SK-N-SH (cell line): Measurements from ENCODE around the gene MED12. TPM values are rescaled to one million over a fixed set of nuclear protein-coding genes. Genes with fewer than 3 reads are reported as not detected.

Experiments used
- CTCF ChIA-PET: fragments of 300-600, 350-600 bp; formaldehyde crosslinking; extraction: SDS; loops from one replicate; lab custom pipeline; 2021; lab: Yijun Ruan, JAX
- POLR2A ChIA-PET: fragments of 350-600 bp; sonication (Branson Sonifier 250); formaldehyde crosslinking; extraction: SDS; loops from one replicate; lab custom pipeline; 2020; ENCODE audit warnings: antibody characterized with exemption, inconsistent platforms; lab: Yijun Ruan, JAX
- DNase-seq: peaks from one replicate; pipeline ENCODE4 v3.0.0; 2012
- H2AFZ ChIP-seq: fragments of 200-600 bp; sonication (generic); 2 replicates; pipeline ENCODE4 v1.8.1; 2016; ENCODE audit warnings: antibody characterized with exemption, mild to moderate bottlenecking, low read depth
- H3F3A ChIP-seq: fragments of 200-600 bp; sonication (generic); replicated peaks from 2 replicates; pipeline ENCODE3; 2016; ENCODE audit warnings: antibody characterized with exemption, mild to moderate bottlenecking; ENCODE audit not compliant: insufficient read depth
- H3K27ac ChIP-seq, 2 experiments: fragments of 200-500 bp in 1 of 2; fragments of 200-600 bp in 1 of 2; sonication (Bioruptor generic) in 1 of 2; sonication (generic), shearing (Covaris generic) in 1 of 2; 2 replicates each; pipeline versions ENCODE4 v1.5.1 to v1.6.1; 2014 to 2016; ENCODE audit warnings: low read depth in 2 of 2, inconsistent platforms in 1 of 2, low read length in 1 of 2, mild to moderate bottlenecking in 1 of 2, mixed read lengths in 1 of 2
- H3K27me3 ChIP-seq: fragments of 200-600 bp; sonication (generic), shearing (Covaris generic); 2 replicates; pipeline ENCODE4 v1.6.1; 2016; ENCODE audit warnings: mixed run types; ENCODE audit not compliant: insufficient read depth
- H3K36me3 ChIP-seq, 2 experiments: fragments of 200-500 bp in 1 of 2; fragments of 200-600 bp in 1 of 2; sonication (Bioruptor generic) in 1 of 2; sonication (generic) in 1 of 2; replicated peaks in 1 of 2; 2 replicates each; pipeline versions ENCODE3 to v1.5.1; 2014 to 2016; ENCODE audit warnings: low read length in 1 of 2, mild to moderate bottlenecking in 1 of 2; ENCODE audit not compliant: insufficient read depth in 2 of 2, control insufficient read depth in 1 of 2
- H3K4me1 ChIP-seq, 2 experiments: fragments of 200-500 bp in 1 of 2; fragments of 200-600 bp in 1 of 2; sonication (Bioruptor generic) in 1 of 2; sonication (generic), shearing (Covaris generic) in 1 of 2; 2 replicates each; pipeline versions ENCODE4 v1.5.1 to v1.6.1; 2014 to 2016; ENCODE audit warnings: low read depth in 1 of 2, low read length in 1 of 2, mixed run types in 1 of 2; ENCODE audit not compliant: insufficient read depth in 2 of 2, control insufficient read depth in 1 of 2
- H3K4me2 ChIP-seq: fragments of 200-600 bp; sonication (generic), shearing (Covaris generic); 2 replicates; pipeline ENCODE4 v1.6.1; 2017; ENCODE audit warnings: mixed run types
- H3K4me3 ChIP-seq, 2 experiments: fragments of 200-500 bp in 1 of 2; fragments of 200-600 bp in 1 of 2; sonication (Bioruptor generic) in 1 of 2; sonication (generic), shearing (Covaris generic) in 1 of 2; 2 replicates each; pipeline versions ENCODE4 v1.5.1 to v1.8.1; 2014 to 2016; ENCODE audit warnings: low read depth in 2 of 2, inconsistent platforms in 1 of 2, low read length in 1 of 2, mild to moderate bottlenecking in 1 of 2, mixed read lengths in 1 of 2, moderate library complexity in 1 of 2
- H3K79me2 ChIP-seq: fragments of 200-600 bp; sonication (generic); 2 replicates; pipeline ENCODE4 v1.8.1; 2017; ENCODE audit warnings: mild to moderate bottlenecking; ENCODE audit not compliant: insufficient read depth
- H3K9ac ChIP-seq: fragments of 200-600 bp; sonication (generic); 2 replicates; pipeline ENCODE4 v1.6.1; 2017; ENCODE audit warnings: mixed run types
- H3K9me2 ChIP-seq: fragments of 200-600 bp; sonication (generic); 2 replicates; pipeline ENCODE4 v1.6.1; 2017; ENCODE audit warnings: mixed run types
- H3K9me3 ChIP-seq: fragments of 200-600 bp; sonication (generic); 2 replicates; pipeline ENCODE4 v1.6.1; 2017; ENCODE audit warnings: mixed run types, mild to moderate bottlenecking, moderate library complexity
- H4K20me1 ChIP-seq: fragments of 200-600 bp; sonication (generic); 2 replicates; pipeline ENCODE4 v1.6.1; 2017; ENCODE audit warnings: mild to moderate bottlenecking, mixed run types; ENCODE audit not compliant: insufficient read depth
- CHD2 ChIP-seq: fragments of 150-350 bp; IDR thresholded peaks from 2 replicates; pipeline ENCODE4 v1.6.1; 2018; ENCODE audit warnings: low read length; ENCODE audit not compliant: partially characterized antibody
- EP300 ChIP-seq, 2 experiments: IDR thresholded peaks; 2 replicates each; pipeline versions ENCODE4 v1.4.0 to v1.6.1; 2012; ENCODE audit warnings: borderline replicate concordance in 1 of 2, low read depth in 1 of 2, low read length in 1 of 2
- EZH2phosphoT487 ChIP-seq: fragments of 200-600 bp; sonication (generic); IDR thresholded peaks from 2 replicates; pipeline ENCODE4 v1.6.1; 2017; ENCODE audit warnings: low read depth, mixed run types, mild to moderate bottlenecking, antibody characterized with exemption, moderate library complexity, borderline replicate concordance
- FOSL2 ChIP-seq: IDR thresholded peaks from 2 replicates; pipeline ENCODE4 v1.4.0; 2012; ENCODE audit warnings: low read depth, mild to moderate bottlenecking, moderate library complexity, borderline replicate concordance
- FOXM1 ChIP-seq: IDR thresholded peaks from 2 replicates; pipeline ENCODE4 v1.4.0; 2012; ENCODE audit warnings: low read depth, mild to moderate bottlenecking
- GATA2 ChIP-seq: sonication (generic); formaldehyde crosslinking; IDR thresholded peaks from 2 replicates; pipeline ENCODE4 v1.5.0; 2020; ENCODE audit warnings: mild to moderate bottlenecking, missing genetic modification reagents
- MEF2A ChIP-seq: IDR thresholded peaks from 2 replicates; pipeline ENCODE4 v1.4.0; 2012; ENCODE audit warnings: low read depth, borderline replicate concordance
- MXI1 ChIP-seq: IDR thresholded peaks from 2 replicates; pipeline ENCODE4 v1.6.1; 2012; ENCODE audit warnings: mild to moderate bottlenecking, low read depth, low read length, improper control_type of control experiment
- NFIC ChIP-seq: IDR thresholded peaks from 2 replicates; pipeline ENCODE4 v1.4.0; 2012; ENCODE audit warnings: borderline replicate concordance
- POLR2AphosphoS5 ChIP-seq: IDR thresholded peaks from 2 replicates; pipeline ENCODE4 v1.6.1; 2012; ENCODE audit warnings: low read depth, low read length
- RCOR1 ChIP-seq: fragments of 150-350 bp; IDR thresholded peaks from 2 replicates; pipeline ENCODE4 v1.6.1; 2017; ENCODE audit warnings: antibody characterized with exemption, low read length
- RFX5 ChIP-seq: IDR thresholded peaks from 2 replicates; pipeline ENCODE4 v1.6.1; 2012; ENCODE audit warnings: mild to moderate bottlenecking, improper control_type of control experiment, low read length
- SIN3A ChIP-seq: IDR thresholded peaks from 2 replicates; pipeline ENCODE4 v1.6.1; 2012; ENCODE audit warnings: low read depth, mild to moderate bottlenecking, low read length, moderate library complexity, borderline replicate concordance
- TAF1 ChIP-seq: IDR thresholded peaks from 2 replicates; pipeline ENCODE4 v1.6.1; 2012; ENCODE audit warnings: low read depth, mild to moderate bottlenecking, low read length, moderate library complexity, borderline replicate concordance
- TCF12 ChIP-seq: IDR thresholded peaks from 2 replicates; pipeline ENCODE4 v1.4.0; 2012
- ZBTB33 ChIP-seq: IDR thresholded peaks from 2 replicates; pipeline ENCODE4 v1.4.0; 2012; ENCODE audit warnings: low read depth, borderline replicate concordance
- WGBS: methylation state at CpG from one replicate; pipeline ENCODE4 v1.1.6; 2017; ENCODE audit warnings: low lambda C conversion rate; 5-methylcytosine and 5-hydroxymethylcytosine counted together
- polyA plus RNA-seq, 3 experiments: library from polyadenylated mRNA; depleted of rRNA; stranded (reverse); fragments of >200 nt; gene quantifications; 2 replicates each; pipeline ENCODE4 v1.2.3, GENCODE V29; 2012
- TF ChIP-seq, protein P1 (sequence below): IDR thresholded peaks from 2 replicates; pipeline ENCODE4 v1.4.0; 2012; ENCODE audit warnings: low read depth, borderline replicate concordance
- TF ChIP-seq, protein P2 (sequence below): IDR thresholded peaks from 2 replicates; pipeline ENCODE4; 2012
- TF ChIP-seq, protein P3 (sequence below): fragments of 150-350 bp; IDR thresholded peaks from 2 replicates; pipeline ENCODE4 v1.6.1; 2016; ENCODE audit warnings: mild to moderate bottlenecking, low read depth, low read length

The MED12 gene
- polyA plus RNA-seq, 1 of the 3 experiments (the other 2 are of a cell fraction): 18.5 TPM

DNA sequence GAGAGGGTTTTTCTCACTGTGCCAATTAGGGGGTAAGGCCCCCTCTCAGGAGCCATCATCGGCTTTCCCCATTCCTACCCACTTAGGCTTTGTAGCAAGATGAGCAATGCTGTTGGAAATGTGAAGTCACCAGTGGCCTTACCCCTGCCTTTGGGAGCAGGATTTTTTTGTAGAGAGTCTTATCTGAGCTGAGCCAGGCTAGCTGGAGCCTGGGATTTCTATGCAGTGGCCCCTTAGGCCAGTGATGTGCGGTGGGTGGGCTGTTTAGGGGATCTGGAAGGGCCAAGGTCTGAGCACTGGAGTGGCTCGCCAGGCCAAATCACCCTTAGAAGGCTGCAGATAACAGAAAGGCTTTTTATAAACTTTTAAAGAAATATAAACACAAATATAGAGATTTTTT, 16.1 kb upstream of the MED12 start (continued):
- TF ChIP-seq, protein P1, sequence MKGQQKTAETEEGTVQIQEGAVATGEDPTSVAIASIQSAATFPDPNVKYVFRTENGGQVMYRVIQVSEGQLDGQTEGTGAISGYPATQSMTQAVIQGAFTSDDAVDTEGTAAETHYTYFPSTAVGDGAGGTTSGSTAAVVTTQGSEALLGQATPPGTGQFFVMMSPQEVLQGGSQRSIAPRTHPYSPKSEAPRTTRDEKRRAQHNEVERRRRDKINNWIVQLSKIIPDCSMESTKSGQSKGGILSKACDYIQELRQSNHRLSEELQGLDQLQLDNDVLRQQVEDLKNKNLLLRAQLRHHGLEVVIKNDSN: no peak
- TF ChIP-seq FOSL2 (no peak), EP300 (IDR thresholded peaks at IDR 0.05; ENCODE audit: borderline replicate concordance in 1 of 2, low read depth in 1 of 2, low read length in 1 of 2) (no peak), RCOR1 (no peak), TCF12 (no peak), POLR2AphosphoS5 (no peak)

GRCh38 chrX:71103110-71103983, 15.0 kb upstream of the MED12 start:
- Histone ChIP-seq H4K20me1 (no peaks in the 10 kb centered on the region), H3K4me1 (peaks cover 0 to 33% of the 10 kb centered on the region in 2 experiments; a peak in 1 of 4 replicates), H3K9me3 (no peaks in the 10 kb centered on the region), H3K9ac (no peak overlapping the region), H3K4me3 (no peak overlapping the region), H3K36me3 (no peaks in the 10 kb centered on the region), H3K27ac (peak overlapping the region in 1 of 2 experiments; percentile 89; a peak in 2 of 4 replicates), H3K9me2 (no peaks in the 10 kb centered on the region), H3K27me3 (peaks cover 5% of the 10 kb centered on the region; the same call in 1 of the 2 replicates), H3K79me2 (no peaks in the 10 kb centered on the region), H2AFZ (0 out of 2 replicates have a peak overlapping the region, but pooled peaks have one; percentile 2), H3F3A (no peaks in the 10 kb centered on the region), H3K4me2 (no peak overlapping the region)
- no peak for TF ChIP-seq MXI1
- TF ChIP-seq EP300 (IDR thresholded peaks at IDR 0.05; ENCODE audit: borderline replicate concordance in 1 of 2, low read depth in 1 of 2, low read length in 1 of 2): peak in 1 of 2 experiments; percentile 43; a peak in 1 of 4 replicates
- TF ChIP-seq MEF2A: no peak
- no peak for TF ChIP-seq ZBTB33
- TF ChIP-seq EZH2phosphoT487: no peak
- TF ChIP-seq NFIC: no peak
- TF ChIP-seq, protein P2, sequence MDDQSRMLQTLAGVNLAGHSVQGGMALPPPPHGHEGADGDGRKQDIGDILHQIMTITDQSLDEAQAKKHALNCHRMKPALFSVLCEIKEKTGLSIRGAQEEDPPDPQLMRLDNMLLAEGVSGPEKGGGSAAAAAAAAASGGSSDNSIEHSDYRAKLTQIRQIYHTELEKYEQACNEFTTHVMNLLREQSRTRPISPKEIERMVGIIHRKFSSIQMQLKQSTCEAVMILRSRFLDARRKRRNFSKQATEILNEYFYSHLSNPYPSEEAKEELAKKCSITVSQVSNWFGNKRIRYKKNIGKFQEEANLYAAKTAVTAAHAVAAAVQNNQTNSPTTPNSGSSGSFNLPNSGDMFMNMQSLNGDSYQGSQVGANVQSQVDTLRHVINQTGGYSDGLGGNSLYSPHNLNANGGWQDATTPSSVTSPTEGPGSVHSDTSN: no peak
- peak; percentile 92 for TF ChIP-seq CHD2
- TF ChIP-seq TAF1: no peak
- peak; percentile 54 for TF ChIP-seq GATA2 (CRISPR knock-in tag)
- TF ChIP-seq SIN3A: no peak
- TF ChIP-seq FOXM1: no peak
- no peak for TF ChIP-seq RFX5
- TF ChIP-seq, protein P3, sequence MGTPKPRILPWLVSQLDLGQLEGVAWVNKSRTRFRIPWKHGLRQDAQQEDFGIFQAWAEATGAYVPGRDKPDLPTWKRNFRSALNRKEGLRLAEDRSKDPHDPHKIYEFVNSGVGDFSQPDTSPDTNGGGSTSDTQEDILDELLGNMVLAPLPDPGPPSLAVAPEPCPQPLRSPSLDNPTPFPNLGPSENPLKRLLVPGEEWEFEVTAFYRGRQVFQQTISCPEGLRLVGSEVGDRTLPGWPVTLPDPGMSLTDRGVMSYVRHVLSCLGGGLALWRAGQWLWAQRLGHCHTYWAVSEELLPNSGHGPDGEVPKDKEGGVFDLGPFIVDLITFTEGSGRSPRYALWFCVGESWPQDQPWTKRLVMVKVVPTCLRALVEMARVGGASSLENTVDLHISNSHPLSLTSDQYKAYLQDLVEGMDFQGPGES: no peak
- POLR2A ChIA-PET: interaction anchor here (0.5 to 2.7 kb wide), 3 partner anchors 8 to 69 kb away, joined by 3 to 8 read pairs (median 5); partner anchors contain the start of genes IL2RG and MED12
- WGBS: 42% methylated on average over 10 of the region's 10 CpGs
- peak; percentile 64 for DNase-seq
- CTCF ChIA-PET: interaction anchor here (1.0 to 1.2 kb wide), 2 partner anchors 15 to 26 kb away, joined by 3 to 6 read pairs; partner anchors contain the start of gene MED12
